Right lobe of liver (tissue), 6 donors: ENCODE measurements around the gene PRPF19. TPM values are rescaled to one million over a fixed set of nuclear protein-coding genes. Genes with fewer than 3 reads are reported as not detected.

Experiments
- ATAC-seq, 4 donors: fragments of 200-7000 bp; cut with Tn5 transposase; one replicate each; pipeline ENCODE4 v1.9.1; 2020; ENCODE audit warnings: mild to moderate bottlenecking in 4 of 4, moderate library complexity in 4 of 4
- DNase-seq, 3 donors: peaks; one replicate each; pipeline ENCODE4 v3.0.0-alpha.2; 2020
- H3K27ac ChIP-seq, 3 donors: fragments of 200-600 bp; one replicate each; pipeline ENCODE4 v1.8.0; 2022
- H3K27me3 ChIP-seq, 2 donors: fragments of 200-600 bp; one replicate each; pipeline ENCODE4 v1.8.0; 2022
- H3K36me3 ChIP-seq, 4 donors: fragments of 200-600 bp; sonication (generic) in 1 of 4; one replicate each; pipeline versions ENCODE4 v1.5.1 to v1.8.0; 2017 to 2022; ENCODE audit warnings: control low read depth in 1 of 4
- H3K4me1 ChIP-seq, 4 donors: fragments of 200-600 bp; sonication (generic) in 1 of 4; one replicate each; pipeline versions ENCODE4 v1.5.1 to v1.8.0; 2017 to 2022; ENCODE audit warnings: control low read depth in 1 of 4
- H3K4me3 ChIP-seq, 3 donors: fragments of 200-600 bp; one replicate each; pipeline ENCODE4 v1.8.0; 2022
- H3K9me3 ChIP-seq, 4 donors: fragments of 200-600 bp; sonication (generic) in 1 of 4; one replicate each; pipeline versions ENCODE4 v1.5.1 to v1.8.0; 2017 to 2022; ENCODE audit warnings: control low read depth in 1 of 4
- POLR2A ChIP-seq: fragments of 450-650 bp; IDR thresholded peaks from one replicate; pipeline ENCODE4 v1.6.1; 2017; ENCODE audit warnings: antibody characterized with exemption, mild to moderate bottlenecking
- WGBS: methylation state at CpG from one replicate; pipeline ENCODE4 v1.1.6; 2018; ENCODE audit warnings: low coverage, low lambda C conversion rate; ENCODE audit not compliant: insufficient coverage; ENCODE audit errors: missing lambda C conversion rate; 5-methylcytosine and 5-hydroxymethylcytosine counted together
- intact Hi-C, 2 donors: fragments of 100-400 bp; cut with DNase I; formaldehyde crosslinking; loops; one replicate each; pipeline versions ENCODE4 v1.11.2 to v1.14.1; 2022
- long read RNA-seq: library from polyadenylated mRNA; unstranded; transcript quantifications from one replicate; pipeline ENCODE4 v2.0.0, GENCODE V29; 2019
- total RNA-seq, 6 experiments: library from RNA; depleted of rRNA in 2 of 6; stranded (reverse); fragments of >200 nt in 2 of 6; fragmentation: NEBNext Ultra II Directional in 3 of 6; extraction: Animal tissue kit (Norgen Biotek cat#: 25700) in 3 of 6; gene quantifications; one replicate each; pipeline versions ENCODE4 v1.1.0 to v1.2.4, GENCODE V29; 2016 to 2023
- TF ChIP-seq, protein P1 (sequence below), 4 donors: fragments of 200-600 bp in 3 of 4; fragments of 450-650 bp in 1 of 4; IDR thresholded peaks; one replicate each; pipeline versions ENCODE4 v1.5.1 to v1.8.0; 2016 to 2022; ENCODE audit warnings: antibody characterized with exemption in 4 of 4, mild to moderate bottlenecking in 2 of 4
- donor health status: DM: no; HTN: yes; CAD: no.
- donor health status: DM: no; HTN: no; CAD: no.
- donor health status: DM: no; HTN: no; CAD: no.
- donor health status: DM: no; HTN: yes; CAD: no.
- donor health status: DM: no; HTN: yes; CAD: no.

Gene PRPF19
- total RNA-seq: 10 to 100 TPM; 45.5 to 82.6 (median 48.3) TPM
- long read RNA-seq, partial matches to known transcripts: 1 of 1 reads
- long read RNA-seq, other reads (novel, unspliced or antisense): 0 of 1 reads

DNA sequence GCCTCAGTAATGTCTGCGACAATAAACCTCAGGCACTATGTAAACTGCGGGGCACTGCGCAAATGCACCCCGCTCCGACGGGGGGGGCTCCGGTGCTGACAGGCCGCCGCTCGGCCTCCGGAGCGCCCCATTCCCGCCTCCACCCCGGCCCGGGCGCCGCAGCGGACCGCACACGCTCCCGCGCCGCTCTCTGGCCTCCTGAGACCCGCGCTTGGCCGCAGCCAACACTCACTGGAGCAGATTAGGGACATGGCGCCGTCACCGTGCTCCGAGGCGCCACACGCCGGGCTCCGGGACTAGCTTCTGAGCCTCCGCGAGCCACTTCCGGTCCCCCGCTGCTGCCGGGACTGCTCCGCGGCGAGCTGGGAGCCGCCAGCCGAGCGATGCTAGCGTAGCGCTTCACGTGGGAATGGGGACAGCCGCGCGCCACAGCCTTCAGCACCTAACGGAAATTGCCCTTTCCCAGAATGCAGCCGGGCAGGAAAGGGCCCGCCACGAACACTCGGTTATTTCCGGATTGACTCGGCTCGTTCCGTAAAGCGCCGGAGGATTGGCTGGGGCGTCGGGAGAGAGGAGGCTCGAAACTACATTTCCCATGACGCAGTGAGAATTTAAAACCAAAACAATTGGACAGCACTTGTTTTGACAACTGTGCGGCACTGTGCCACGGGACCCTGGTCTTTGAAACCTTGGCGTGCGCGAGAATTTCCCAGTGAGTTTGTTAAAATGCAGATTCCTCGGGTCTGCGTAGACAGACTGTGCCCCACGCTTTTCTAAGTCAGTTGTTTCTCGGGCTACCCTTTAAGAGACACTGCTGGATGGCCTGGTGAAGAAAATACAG, at the start of gene PRPF19:
Gene PRPF19 (minus strand): TSS at position 454 of the 841 bp plus-strand sequence. CDS start 203 bp downstream, at position 251.
- intact Hi-C loops: no loop called here
- TF ChIP-seq, protein P1, sequence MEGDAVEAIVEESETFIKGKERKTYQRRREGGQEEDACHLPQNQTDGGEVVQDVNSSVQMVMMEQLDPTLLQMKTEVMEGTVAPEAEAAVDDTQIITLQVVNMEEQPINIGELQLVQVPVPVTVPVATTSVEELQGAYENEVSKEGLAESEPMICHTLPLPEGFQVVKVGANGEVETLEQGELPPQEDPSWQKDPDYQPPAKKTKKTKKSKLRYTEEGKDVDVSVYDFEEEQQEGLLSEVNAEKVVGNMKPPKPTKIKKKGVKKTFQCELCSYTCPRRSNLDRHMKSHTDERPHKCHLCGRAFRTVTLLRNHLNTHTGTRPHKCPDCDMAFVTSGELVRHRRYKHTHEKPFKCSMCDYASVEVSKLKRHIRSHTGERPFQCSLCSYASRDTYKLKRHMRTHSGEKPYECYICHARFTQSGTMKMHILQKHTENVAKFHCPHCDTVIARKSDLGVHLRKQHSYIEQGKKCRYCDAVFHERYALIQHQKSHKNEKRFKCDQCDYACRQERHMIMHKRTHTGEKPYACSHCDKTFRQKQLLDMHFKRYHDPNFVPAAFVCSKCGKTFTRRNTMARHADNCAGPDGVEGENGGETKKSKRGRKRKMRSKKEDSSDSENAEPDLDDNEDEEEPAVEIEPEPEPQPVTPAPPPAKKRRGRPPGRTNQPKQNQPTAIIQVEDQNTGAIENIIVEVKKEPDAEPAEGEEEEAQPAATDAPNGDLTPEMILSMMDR (IDR thresholded peaks at IDR 0.05): no peak
- TF ChIP-seq POLR2A: peak; percentile 87
- H3K27me3 ChIP-seq: no peaks in the 10 kb centered on the region
- peaks cover 0 to 24% (median 7%) of the 10 kb centered on the region in 4 donors for H3K36me3 ChIP-seq
- peaks cover 0 to 16% (median 7%) of the 10 kb centered on the region in 4 donors for H3K4me1 ChIP-seq
- peak within 1 kb of the TSS; percentile 78 to 91 (median 88) for H3K27ac ChIP-seq
- no peaks in the 10 kb centered on the region for H3K9me3 ChIP-seq
- H3K4me3 ChIP-seq: peak within 1 kb of the TSS; percentile 75 to 100 (median 99)
- ATAC-seq (peak; percentile 94 to 97 (median 96)), DNase-seq (peak; percentile 96 to 98 (median 98))
- WGBS: 0% methylated on average over 23 of the region's 75 CpGs

GRCh38 chr11:60955571-60955970, 49.2 kb upstream of the PRPF19 start:
- Histone ChIP-seq H3K27me3 (no peaks in the 10 kb centered on the region), H3K4me1 (peaks cover 0 to 5% (median 2%) of the 10 kb centered on the region in 4 donors), H3K4me3 (no peak overlapping the region), H3K36me3 (no peaks in the 10 kb centered on the region), H3K9me3 (no peaks in the 10 kb centered on the region), H3K27ac (no peak overlapping the region)
- 8% methylated on average over 2 of the region's 5 CpGs for WGBS
- no peak for TF ChIP-seq POLR2A
- TF ChIP-seq, protein P1 (IDR thresholded peaks at IDR 0.05): no peak
- intact Hi-C loops: no loop called here
- no peak for ATAC-seq
- DNase-seq: no peak

DNA sequence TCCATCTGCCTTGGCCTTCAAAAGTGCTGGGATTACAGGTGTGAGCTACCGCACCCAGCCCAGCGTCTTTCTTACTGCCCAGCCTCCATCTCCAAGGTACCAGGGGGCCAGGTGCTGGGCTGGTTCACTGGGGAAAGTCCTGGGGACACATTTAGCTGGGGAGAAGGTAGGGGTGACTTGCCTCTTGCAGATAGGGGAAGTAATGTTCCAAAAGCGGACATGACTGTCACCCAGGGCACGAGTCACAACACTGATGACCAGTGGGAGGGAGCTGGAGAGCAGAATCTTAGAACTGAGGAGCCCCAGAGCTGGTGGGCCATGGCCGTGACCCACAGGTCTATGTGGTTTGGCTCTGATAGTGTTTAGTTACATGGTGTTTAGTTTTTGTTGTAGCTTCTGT, 48.0 kb upstream of the PRPF19 start:
- H3K4me1 ChIP-seq: peaks cover 0 to 5% (median 2%) of the 10 kb centered on the region in 4 donors
- H3K27me3 ChIP-seq: no peaks in the 10 kb centered on the region
- 57% methylated on average over 5 of the region's 5 CpGs for WGBS
- no peaks in the 10 kb centered on the region for H3K36me3 ChIP-seq
- ATAC-seq: peak in 3 of 4 donors; percentile 14 to 26 (median 16)
- H3K9me3 ChIP-seq: no peaks in the 10 kb centered on the region
- intact Hi-C loops: no loop called here
- H3K4me3 ChIP-seq: no peak overlapping the region
- H3K27ac ChIP-seq: no peak overlapping the region
- DNase-seq: no peak
- no peak for TF ChIP-seq POLR2A
- TF ChIP-seq, protein P1 (IDR thresholded peaks at IDR 0.05): no peak

- Histone ChIP-seq H3K4me1 (peaks cover 0 to 5% (median 2%) of the 10 kb centered on the region in 4 donors), H3K27ac (peak overlapping the region in 1 of 3 donors; percentile 70), H3K27me3 (no peaks in the 10 kb centered on the region), H3K9me3 (no peaks in the 10 kb centered on the region), H3K36me3 (no peaks in the 10 kb centered on the region), H3K4me3 (no peak overlapping the region)
- ATAC-seq: peak in 2 of 4 donors; percentile 9 to 15
- WGBS: 37% methylated on average over 5 of the region's 6 CpGs
- TF ChIP-seq POLR2A: no peak
- TF ChIP-seq, protein P1 (IDR thresholded peaks at IDR 0.05): no peak
- intact Hi-C loops: no loop called here
- no peak for DNase-seq
Observed at GRCh38 chr11:60953781-60954180, 47.4 kb upstream of the PRPF19 start.
